PC-9 (cell line): Measurements from ENCODE around the gene PPFIBP1. TPM values are rescaled to one million over a fixed set of nuclear protein-coding genes. Genes with fewer than 3 reads are reported as not detected.
"Not testable (repeated sequence)": the region's sequence is repeated elsewhere in the genome, so short reads cannot be mapped to it uniquely, and the experiment has no call there.

Experiments used
- BruUV-seq: library from RNA; stranded (reverse); fragments of 400-500 nt; replicated peaks from 2 replicates; lab custom pipeline; 2021; lab: Mats Ljungman, UMichigan
- CTCF ChIA-PET: fragments of 300-600 bp; sonication (Branson Sonifier 250); formaldehyde crosslinking; loops from one replicate; lab custom pipeline; 2022; ENCODE audit warnings: antibody characterized with exemption; lab: Charles Lee
- POLR2A ChIA-PET: fragments of 300-600 bp; sonication (Branson Sonifier 250); formaldehyde crosslinking; loops from one replicate; lab custom pipeline; 2022; ENCODE audit warnings: antibody characterized with exemption; ENCODE audit not compliant: unreplicated experiment; lab: Charles Lee
- DNase-seq, 2 experiments: peaks; one replicate each; pipeline versions ENCODE4 v3.0.0 to v3.0.0-alpha.2; 2015 to 2022; ENCODE audit warnings: mixed read lengths in 1 of 2
- H2AFZ ChIP-seq: fragments of 200-600 bp; sonication (generic); 2 replicates; pipeline ENCODE4 v1.8.1; 2017; ENCODE audit warnings: antibody characterized with exemption
- H3F3A ChIP-seq: fragments of 200-600 bp; sonication (generic); 2 replicates; pipeline ENCODE4 v1.8.1; 2017; ENCODE audit warnings: antibody characterized with exemption, mild to moderate bottlenecking, low read depth; ENCODE audit not compliant: insufficient read depth
- H3K27ac ChIP-seq: fragments of 200-600 bp; sonication (generic); 2 replicates; pipeline ENCODE4 v1.6.1; 2016; ENCODE audit warnings: mixed run types
- H3K27me3 ChIP-seq: fragments of 200-600 bp; sonication (generic); 2 replicates; pipeline ENCODE4 v1.6.1; 2016; ENCODE audit warnings: low read depth, mixed run types; ENCODE audit not compliant: insufficient read depth
- H3K36me3 ChIP-seq: fragments of 200-600 bp; sonication (generic); 2 replicates; pipeline ENCODE4 v1.6.1; 2016; ENCODE audit warnings: low read depth, mixed run types
- H3K4me1 ChIP-seq: fragments of 200-600 bp; sonication (generic); replicated peaks from 2 replicates; pipeline ENCODE4 v1.6.1; 2016; ENCODE audit warnings: mixed run types; ENCODE audit not compliant: insufficient read depth
- H3K4me2 ChIP-seq: fragments of 200-600 bp; sonication (generic); 2 replicates; pipeline ENCODE4 v1.6.1; 2017; ENCODE audit warnings: mixed run types
- H3K4me3 ChIP-seq: fragments of 200-600 bp; sonication (generic); 2 replicates; pipeline ENCODE4 v1.6.1; 2016; ENCODE audit warnings: mixed run types
- H3K79me2 ChIP-seq: fragments of 200-600 bp; sonication (generic); 2 replicates; pipeline ENCODE4 v1.6.1; 2017; ENCODE audit warnings: low read depth, mixed run types
- H3K9me2 ChIP-seq: fragments of 200-600 bp; sonication (generic); 2 replicates; pipeline ENCODE4 v1.8.1; 2017; ENCODE audit warnings: mild to moderate bottlenecking; ENCODE audit not compliant: insufficient read depth
- H3K9me3 ChIP-seq: fragments of 200-600 bp; sonication (generic); 2 replicates; pipeline ENCODE4 v1.8.1; 2016; ENCODE audit warnings: low read depth; ENCODE audit not compliant: insufficient read depth
- H4K20me1 ChIP-seq: fragments of 200-600 bp; sonication (generic); 2 replicates; pipeline ENCODE4 v1.8.1; 2017; ENCODE audit not compliant: insufficient read depth
- EZH2 ChIP-seq: fragments of 200-600 bp; sonication (generic); IDR thresholded peaks from 2 replicates; pipeline ENCODE4 v1.8.0; 2017; ENCODE audit warnings: antibody characterized with exemption, low read depth
- intact Hi-C: fragments of 100-400 bp; cut with micrococcal nuclease; formaldehyde crosslinking; loops from one replicate; pipeline ENCODE4 v1.10.0; 2022; ENCODE audit not compliant: unreplicated experiment
- total RNA-seq: library from RNA; stranded (reverse); gene quantifications from 2 replicates; pipeline ENCODE4 v1.2.3, GENCODE V29; 2021
- TF ChIP-seq, protein P1 (sequence below): fragments of 200-600 bp; sonication (generic); conservative IDR thresholded peaks from 2 replicates; pipeline ENCODE4 v1.6.1; 2017; ENCODE audit warnings: mixed run types, antibody characterized with exemption, mild to moderate bottlenecking, moderate library complexity

PPFIBP1 gene
- total RNA-seq, 1 experiment from 2014 or later = 77.0 TPM

DNA sequence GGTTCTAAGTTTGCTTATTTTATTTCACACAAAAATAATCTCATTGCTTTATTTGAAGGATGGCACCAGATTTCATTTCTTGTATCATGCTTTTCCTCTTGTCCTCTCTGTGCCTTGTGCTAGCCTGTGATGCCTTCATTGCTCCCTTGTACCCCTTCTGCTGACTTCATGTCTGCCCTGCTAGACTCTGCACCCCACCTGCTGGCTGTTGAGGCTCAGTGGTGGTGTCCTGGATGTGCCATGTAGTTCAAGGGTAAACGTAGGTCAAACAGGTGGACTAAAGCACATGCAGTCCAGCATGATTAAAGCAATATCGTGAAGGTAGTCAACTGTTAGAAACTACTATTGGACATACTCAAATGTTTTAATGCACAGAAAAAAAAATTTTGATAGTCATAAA, 208.3 kb downstream of the PPFIBP1 start:
- no peak overlapping the region for H3K4me2 ChIP-seq
- DNase-seq = no peak

DNA sequence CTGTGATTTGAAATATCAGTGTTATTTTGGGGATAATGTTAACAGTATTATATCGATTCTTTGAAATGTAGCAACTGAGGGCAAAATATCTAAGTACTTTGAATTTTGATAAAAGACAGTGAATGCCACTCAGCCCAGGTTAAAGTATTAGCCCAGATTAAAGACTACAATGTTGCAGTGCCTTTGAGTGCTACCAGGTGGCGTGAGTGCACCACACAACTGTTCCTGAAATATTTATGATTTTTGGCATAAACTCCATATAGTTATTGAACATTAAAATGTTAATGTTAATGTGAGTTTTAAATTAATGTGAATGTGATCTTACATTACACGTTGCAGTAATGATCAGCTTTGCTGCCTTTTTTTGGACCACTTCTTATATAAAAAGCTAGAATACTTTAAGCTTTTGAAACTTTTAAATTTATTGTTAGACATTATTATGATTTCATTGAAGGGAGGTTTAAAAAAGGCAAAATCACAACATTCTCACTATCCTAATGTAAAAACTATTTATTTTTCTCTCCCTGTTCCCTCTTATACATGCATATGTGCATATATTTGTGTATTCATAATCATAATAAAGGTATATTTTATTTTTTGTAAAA, 209.1 kb downstream of the PPFIBP1 start:
- peaks cover 53% of the 10 kb centered on the region for H3K36me3 ChIP-seq
- TF ChIP-seq, protein P1, sequence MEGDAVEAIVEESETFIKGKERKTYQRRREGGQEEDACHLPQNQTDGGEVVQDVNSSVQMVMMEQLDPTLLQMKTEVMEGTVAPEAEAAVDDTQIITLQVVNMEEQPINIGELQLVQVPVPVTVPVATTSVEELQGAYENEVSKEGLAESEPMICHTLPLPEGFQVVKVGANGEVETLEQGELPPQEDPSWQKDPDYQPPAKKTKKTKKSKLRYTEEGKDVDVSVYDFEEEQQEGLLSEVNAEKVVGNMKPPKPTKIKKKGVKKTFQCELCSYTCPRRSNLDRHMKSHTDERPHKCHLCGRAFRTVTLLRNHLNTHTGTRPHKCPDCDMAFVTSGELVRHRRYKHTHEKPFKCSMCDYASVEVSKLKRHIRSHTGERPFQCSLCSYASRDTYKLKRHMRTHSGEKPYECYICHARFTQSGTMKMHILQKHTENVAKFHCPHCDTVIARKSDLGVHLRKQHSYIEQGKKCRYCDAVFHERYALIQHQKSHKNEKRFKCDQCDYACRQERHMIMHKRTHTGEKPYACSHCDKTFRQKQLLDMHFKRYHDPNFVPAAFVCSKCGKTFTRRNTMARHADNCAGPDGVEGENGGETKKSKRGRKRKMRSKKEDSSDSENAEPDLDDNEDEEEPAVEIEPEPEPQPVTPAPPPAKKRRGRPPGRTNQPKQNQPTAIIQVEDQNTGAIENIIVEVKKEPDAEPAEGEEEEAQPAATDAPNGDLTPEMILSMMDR = peak; percentile 95
- TF ChIP-seq EZH2 = no peak
- CTCF ChIA-PET = interaction anchor here (0.5 to 1.4 kb wide), 8 partner anchors 35 to 1584 kb away, joined by 3 to 13 read pairs (median 5); no protein-coding TSS in a partner anchor

More for the DNA sequence above, 208.3 kb downstream of the PPFIBP1 start:
- ChIA-PET POLR2A (interaction anchor here (0.6 kb wide), 1 partner anchor 1303 kb away, joined by 14 read pairs; no protein-coding TSS in a partner anchor), CTCF (interaction anchor here (0.6 to 1.4 kb wide), 7 partner anchors 56 to 1585 kb away, joined by 3 to 13 read pairs (median 5); no protein-coding TSS in a partner anchor)
- Histone ChIP-seq H3K9me3 (no peaks in the 10 kb centered on the region), H2AFZ (no peak overlapping the region), H3K36me3 (peaks cover 44% of the 10 kb centered on the region), H3K27ac (no peak overlapping the region), H3K79me2 (peaks cover 3% of the 10 kb centered on the region), H3K4me3 (no peak overlapping the region), H3F3A (peaks cover 7% of the 10 kb centered on the region), H4K20me1 (no peaks in the 10 kb centered on the region), H3K9me2 (no peaks in the 10 kb centered on the region), H3K27me3 (no peaks in the 10 kb centered on the region), H3K4me1 (no peaks in the 10 kb centered on the region)
- no peak for TF ChIP-seq EZH2
- TF ChIP-seq, protein P1 = peak; percentile 45; the same call in 1 of the 2 replicates
- intact Hi-C loops = loop anchor here (2.0 to 5.0 kb wide), 4 partner anchors 50 to 595 kb away; partner anchors contain the start of genes KLHL42 and MANSC4
- no TSS peak for BruUV-seq

DNA sequence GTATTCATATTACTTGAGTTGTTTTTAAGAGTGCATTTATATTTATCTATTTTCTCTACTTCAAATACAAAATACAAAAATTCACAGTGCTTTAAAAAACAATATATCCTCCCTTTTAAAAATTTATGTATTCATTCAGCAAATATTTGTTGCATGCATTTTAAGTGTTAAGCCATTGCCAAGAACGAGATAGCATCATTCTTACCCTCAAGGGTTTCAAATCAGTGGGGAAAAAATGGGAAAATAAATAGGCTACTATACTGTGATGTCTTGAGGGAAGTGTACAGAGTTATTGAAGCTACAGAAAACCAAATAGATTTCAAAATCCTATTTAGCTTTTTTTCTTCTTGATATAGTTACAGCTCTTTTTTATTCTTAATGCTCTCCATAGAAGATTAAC, 209.8 kb downstream of the PPFIBP1 start:
- Histone ChIP-seq H3K4me3 (no peak overlapping the region), H2AFZ (no peak overlapping the region), H3K9me3 (no peaks in the 10 kb centered on the region), H3K9me2 (no peaks in the 10 kb centered on the region), H3K27ac (no peak overlapping the region), H4K20me1 (no peaks in the 10 kb centered on the region), H3K4me2 (no peak overlapping the region), H3K36me3 (peaks cover 53% of the 10 kb centered on the region), H3K27me3 (no peaks in the 10 kb centered on the region), H3K79me2 (peaks cover 3% of the 10 kb centered on the region), H3K4me1 (no peaks in the 10 kb centered on the region), H3F3A (peaks cover 7% of the 10 kb centered on the region; the same call in 1 of the 2 replicates)
- no peak for DNase-seq
- TF ChIP-seq, protein P1 = no peak
- no peak for TF ChIP-seq EZH2
- ChIA-PET CTCF (interaction anchor here (0.5 to 1.4 kb wide), 4 partner anchors 35 to 242 kb away, joined by 3 to 10 read pairs (median 3); no protein-coding TSS in a partner anchor), POLR2A (no interaction called here)
- no TSS peak for BruUV-seq
- intact Hi-C loops = loop anchor here (1.0 to 5.0 kb wide), 8 partner anchors 49 to 1266 kb away; partner anchors contain the start of genes KLHL42 and MANSC4

More for the DNA sequence above, 209.1 kb downstream of the PPFIBP1 start:
- BruUV-seq = no TSS peak
- POLR2A ChIA-PET = no interaction called here
- no peak overlapping the region for H3K4me2 ChIP-seq
- no peaks in the 10 kb centered on the region for H3K4me1 ChIP-seq
- H3K9me3 ChIP-seq = no peaks in the 10 kb centered on the region
- H4K20me1 ChIP-seq = no peaks in the 10 kb centered on the region
- DNase-seq = peak in 1 of 2 experiments; percentile 36
- no peak overlapping the region for H2AFZ ChIP-seq
- no peaks in the 10 kb centered on the region for H3K27me3 ChIP-seq
- H3K9me2 ChIP-seq = no peaks in the 10 kb centered on the region
- peaks cover 7% of the 10 kb centered on the region; the same call in 1 of the 2 replicates for H3F3A ChIP-seq
- H3K27ac ChIP-seq = no peak overlapping the region
- peaks cover 3% of the 10 kb centered on the region for H3K79me2 ChIP-seq
- intact Hi-C loops = loop anchor here (1.0 to 5.0 kb wide), 8 partner anchors 49 to 1266 kb away; partner anchors contain the start of genes KLHL42 and MANSC4
- no peak overlapping the region for H3K4me3 ChIP-seq

GRCh38 chr12:27734321-27734720, 210.3 kb downstream of the PPFIBP1 start:
- H4K20me1 ChIP-seq, H3K4me3 ChIP-seq, H3K9me3 ChIP-seq, H3K79me2 ChIP-seq, H3F3A ChIP-seq, H3K4me2 ChIP-seq, H3K4me1 ChIP-seq, POLR2A ChIA-PET, H2AFZ ChIP-seq, H3K9me2 ChIP-seq, H3K27me3 ChIP-seq, BruUV-seq, H3K27ac ChIP-seq, DNase-seq: not testable (repeated sequence)
- CTCF ChIA-PET = interaction anchor here (0.7 kb wide), 2 partner anchors 242 to 486 kb away, joined by 3 read pairs; no protein-coding TSS in a partner anchor
- intact Hi-C loops = loop anchor here (5.0 kb wide), 2 partner anchors 48 to 593 kb away; partner anchors contain the start of genes KLHL42 and MANSC4
- H3K36me3 ChIP-seq = peaks cover 58% of the 10 kb centered on the region
